ENCODE data around the gene DLG2. TPM values are rescaled to one million over a fixed set of nuclear protein-coding genes. Genes with fewer than 3 reads are reported as not detected.

The DLG2 gene
- total RNA-seq, 1 donor from 2014 or later, result 2.4 TPM

DNA sequence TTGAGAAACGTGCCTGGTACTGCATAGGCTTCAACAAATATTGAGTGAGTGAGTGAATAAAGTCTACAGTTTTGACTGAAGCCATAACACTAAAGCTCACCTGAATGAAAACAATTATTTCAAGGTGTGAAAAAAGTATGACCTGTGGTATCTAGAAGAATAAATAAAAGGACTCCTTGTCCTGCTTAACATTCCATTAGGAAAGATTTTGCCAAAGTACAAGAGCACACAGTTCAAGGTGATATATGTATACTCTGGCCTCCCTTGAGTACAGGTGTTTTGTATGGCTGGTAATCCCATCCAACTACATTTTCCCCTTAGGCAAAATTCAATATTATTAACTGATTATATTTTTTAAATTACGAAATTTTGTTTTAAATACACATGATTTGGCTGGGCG lies 39.5 kb upstream of the DLG2 start:
- Mint-ChIP-seq H3K4me1 (ENCODE audit: low read depth) (peaks cover 15% of the 10 kb centered on the region), H3K27me3 (no peaks in the 10 kb centered on the region), H3K4me3 (ENCODE audit: low read depth) (no peak overlapping the region), H3K36me3 (ENCODE audit: insufficient read depth) (peaks cover 6% of the 10 kb centered on the region), H3K9me3 (ENCODE audit: low read depth) (peaks cover 4% of the 10 kb centered on the region), H3K27ac (no peak overlapping the region)
- TF ChIP-seq CTCF (IDR thresholded peaks at IDR 0.05; ENCODE audit: unreplicated experiment), result no peak
- DNase-seq (ENCODE audit: low spot score, unreplicated experiment), result no peak

DNA sequence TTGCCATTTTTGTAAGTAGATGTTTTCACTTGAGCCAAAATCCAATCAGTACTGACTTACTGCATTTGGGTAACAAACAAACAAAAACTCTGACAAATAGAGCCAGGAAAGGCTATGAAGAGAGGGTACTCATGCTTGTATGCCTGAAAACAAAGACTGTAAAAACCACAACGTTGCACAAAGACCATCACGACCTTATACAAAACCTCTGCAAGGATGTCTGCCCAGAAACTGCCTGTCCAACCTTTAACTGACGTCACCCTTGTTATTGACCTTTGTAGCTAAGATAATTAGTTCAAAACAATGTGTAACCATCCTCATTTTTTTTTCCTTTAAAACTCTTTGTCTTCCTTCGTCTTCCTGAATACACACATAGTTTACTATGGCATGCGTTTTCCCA lies 38.6 kb upstream of the DLG2 start:
- Mint-ChIP-seq H3K27me3 (no peaks in the 10 kb centered on the region), H3K4me3 (ENCODE audit: low read depth) (peak overlapping the region; percentile 100)
- no peak for DNase-seq (ENCODE audit: low spot score, unreplicated experiment)

DNA sequence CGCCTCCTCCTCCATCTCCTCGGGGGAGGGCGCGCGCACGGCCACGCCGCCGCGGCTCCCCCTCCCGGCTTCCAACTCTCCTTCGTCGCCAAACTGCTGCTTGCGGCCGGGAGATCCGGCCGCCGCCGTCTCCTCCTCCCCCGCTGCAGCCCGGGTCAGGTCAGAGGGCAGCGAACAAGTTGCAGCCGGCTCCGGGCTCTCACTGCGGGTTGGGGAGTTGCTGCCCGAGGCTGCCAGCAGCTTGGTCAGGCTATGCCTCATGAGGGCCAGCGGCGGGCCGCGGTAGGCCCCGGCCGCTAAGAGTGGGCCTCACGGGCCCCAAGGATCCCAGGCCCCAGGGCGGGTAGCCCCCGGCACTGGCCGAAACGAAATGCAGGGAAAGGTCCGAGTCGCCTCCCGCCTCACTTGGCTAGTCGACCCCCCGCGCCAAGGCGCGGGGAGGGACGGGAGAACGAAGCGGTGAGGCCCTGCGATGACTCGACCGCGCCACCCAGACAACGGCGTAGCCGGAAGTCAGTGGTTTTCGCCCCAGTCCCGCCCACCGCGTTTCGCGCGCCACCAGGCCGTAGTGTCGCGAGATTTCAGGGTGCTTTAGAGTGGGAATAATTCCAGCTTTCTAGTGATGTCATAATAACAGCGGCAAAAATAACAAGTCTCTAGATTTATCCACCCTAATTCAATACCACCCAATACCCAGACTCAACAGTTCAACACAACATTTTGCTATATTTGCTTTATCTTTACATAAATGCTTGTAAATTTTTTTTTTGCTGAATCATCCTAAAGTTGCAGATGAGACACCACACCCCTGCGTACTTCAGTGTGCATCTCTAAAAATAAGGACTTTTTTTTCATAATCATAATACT lies 37.7 kb upstream of the DLG2 start, which contains the start of gene CREBZF:
TSS of gene CREBZF (minus strand) at position 515 of the 867 bp plus-strand sequence. CDS start at position 261, 254 bp downstream.
- Mint-ChIP-seq H3K9me3 (ENCODE audit: low read depth) (no peaks in the 10 kb centered on the region), H3K27ac (peak within 1 kb of the TSS; percentile 98), H3K4me1 (ENCODE audit: low read depth) (peaks cover 27% of the 10 kb centered on the region), H3K4me3 (ENCODE audit: low read depth) (peak within 1 kb of the TSS; percentile 100), H3K36me3 (ENCODE audit: insufficient read depth) (peaks cover 15% of the 10 kb centered on the region), H3K27me3 (no peaks in the 10 kb centered on the region)
- peak; percentile 87 for DNase-seq (ENCODE audit: low spot score, unreplicated experiment)
- no peak for TF ChIP-seq CTCF (IDR thresholded peaks at IDR 0.05; ENCODE audit: unreplicated experiment)

More for the DNA sequence above, 38.6 kb upstream of the DLG2 start:
- TF ChIP-seq CTCF (IDR thresholded peaks at IDR 0.05; ENCODE audit: unreplicated experiment), result no peak
- Mint-ChIP-seq H3K27ac (peak overlapping the region; percentile 98), H3K36me3 (ENCODE audit: insufficient read depth) (peaks cover 10% of the 10 kb centered on the region), H3K9me3 (ENCODE audit: low read depth) (peaks cover 1% of the 10 kb centered on the region), H3K4me1 (ENCODE audit: low read depth) (peaks cover 24% of the 10 kb centered on the region)

DNA sequence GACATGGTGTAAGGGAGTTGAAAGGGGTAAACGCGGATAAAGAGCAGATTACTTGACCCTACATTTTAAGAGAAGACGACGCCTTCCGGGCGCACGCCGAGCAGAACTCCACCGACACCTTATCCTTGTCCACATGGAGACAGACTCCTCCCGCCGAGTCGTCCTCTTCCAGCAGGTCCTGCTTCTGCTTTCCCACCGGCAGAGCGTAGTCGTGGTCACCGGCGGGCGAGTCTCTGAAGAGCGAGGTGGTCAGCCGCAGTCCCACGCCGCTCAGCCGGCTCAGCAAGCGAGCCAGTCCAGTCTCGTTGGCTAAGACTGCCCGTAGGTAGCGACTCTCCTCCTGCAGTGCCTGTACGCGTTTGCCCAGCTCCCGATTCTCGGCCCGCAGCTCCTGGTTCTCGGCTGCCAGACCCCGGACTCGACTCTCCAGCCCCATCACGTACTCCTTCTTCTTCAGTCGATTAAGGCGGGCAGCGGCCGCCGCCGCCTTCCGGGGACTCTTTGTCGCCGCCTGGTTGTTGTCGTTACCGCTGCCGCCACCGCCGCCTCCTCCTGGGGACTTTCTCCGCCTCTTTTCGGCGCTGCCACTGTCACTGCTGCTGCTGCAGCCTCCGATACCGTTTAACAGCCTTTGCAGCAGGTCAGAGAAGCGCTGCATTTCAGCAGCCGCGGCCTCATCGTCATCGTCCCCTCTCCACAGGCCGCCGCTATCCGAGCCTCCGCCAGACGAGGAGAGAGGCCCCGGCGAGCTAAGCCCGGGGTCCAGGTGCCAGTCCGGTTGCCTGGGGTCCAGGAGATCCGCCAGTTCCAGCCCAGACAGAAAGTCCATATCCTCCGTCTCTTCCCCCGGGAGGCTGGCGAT lies 36.8 kb upstream of the DLG2 start:
- Mint-ChIP-seq H3K36me3 (ENCODE audit: insufficient read depth) (peaks cover 19% of the 10 kb centered on the region), H3K27ac (peak overlapping the region; percentile 98), H3K27me3 (no peaks in the 10 kb centered on the region), H3K9me3 (ENCODE audit: low read depth) (no peaks in the 10 kb centered on the region), H3K4me1 (ENCODE audit: low read depth) (peaks cover 31% of the 10 kb centered on the region), H3K4me3 (ENCODE audit: low read depth) (peak overlapping the region; percentile 100)
- peak; percentile 62 for DNase-seq (ENCODE audit: low spot score, unreplicated experiment)
- peak; percentile 58 for TF ChIP-seq CTCF (IDR thresholded peaks at IDR 0.05; ENCODE audit: unreplicated experiment)
